Measurements from ENCODE around the gene XPO5. TPM values are rescaled to one million over a fixed set of nuclear protein-coding genes. Genes with fewer than 3 reads are reported as not detected.
A peak's percentile ranks its signal among the peaks of the same experiment; 100 is the strongest.

XPO5 gene
- total RNA-seq, 4 donors from 2014 or later, result 11.3 to 25.1 (median 17.6) TPM

GRCh38 chr6:43509984-43510826 is 65.6 kb downstream of the XPO5 start, which contains the start of gene LRRC73:
Gene LRRC73, minus strand, starts transcription at chr6:43510346. Its CDS starts 561 bp downstream, at chr6:43509785.
- intact Hi-C loops (cut with DNase I; ENCODE audit: low total_unique reads), result loop anchor here (5.0 to 10.0 kb wide), 3 partner anchors 58 to 248 kb away; partner anchors contain the start of gene ZNF318
- peaks cover 7 to 40% (median 32%) of the 10 kb centered on the region in 4 donors for H3K4me1 ChIP-seq
- in situ Hi-C loops (cut with MboI; ENCODE audit: low pct_ligation_motif_present in 1 of 4, low pct_unique_long_range_greater_than_20kb in 1 of 4, low sequenced_read_pairs in 3 of 4), result no loop called here
- TF ChIP-seq POLR2A (IDR thresholded peaks at IDR 0.05) (peak; percentile 60), POLR2AphosphoS5 (IDR thresholded peaks at IDR 0.05) (peak in 2 of 3 donors; percentile 45 to 66), EP300 (IDR thresholded peaks at IDR 0.05; ENCODE audit: low read depth) (no peak)
- H3K4me3 ChIP-seq, result peak within 1 kb of the TSS; percentile 47 to 83 (median 66)
- peak within 1 kb of the TSS; percentile 79 to 86 (median 81) for H3K27ac ChIP-seq
- peaks cover 0 to 18% (median 3%) of the 10 kb centered on the region in 4 donors for H3K36me3 ChIP-seq
- peaks cover 16% of the 10 kb centered on the region for H3K27me3 ChIP-seq
- peak; percentile 89 for DNase-seq
- H3K9me3 ChIP-seq, result no peaks in the 10 kb centered on the region
- 10% methylated on average over 56 of the region's 96 CpGs; no CpG with 5 or more reads in 1 of the 2 donors for WGBS, 2 donors (ENCODE audit: low coverage in 1 of 2)

- H3K4me1 ChIP-seq, result peaks cover 5 to 31% (median 28%) of the 10 kb centered on the region in 4 donors
- peak overlapping the region in 3 of 4 donors; percentile 79 to 86 (median 82) for H3K27ac ChIP-seq
- no peaks in the 10 kb centered on the region for H3K9me3 ChIP-seq
- H3K4me3 ChIP-seq, result peak overlapping the region; percentile 47 to 83 (median 66)
- peaks cover 16% of the 10 kb centered on the region for H3K27me3 ChIP-seq
- in situ Hi-C loops (cut with MboI; ENCODE audit: low pct_ligation_motif_present in 1 of 4, low pct_unique_long_range_greater_than_20kb in 1 of 4, low sequenced_read_pairs in 3 of 4) (no loop called here), intact Hi-C loops (cut with DNase I; ENCODE audit: low total_unique reads) (loop anchor here (5.0 to 10.0 kb wide), 3 partner anchors 57 to 247 kb away; partner anchors contain the start of gene ZNF318)
- no peak for TF ChIP-seq POLR2AphosphoS5 (IDR thresholded peaks at IDR 0.05)
- TF ChIP-seq, protein P1, sequence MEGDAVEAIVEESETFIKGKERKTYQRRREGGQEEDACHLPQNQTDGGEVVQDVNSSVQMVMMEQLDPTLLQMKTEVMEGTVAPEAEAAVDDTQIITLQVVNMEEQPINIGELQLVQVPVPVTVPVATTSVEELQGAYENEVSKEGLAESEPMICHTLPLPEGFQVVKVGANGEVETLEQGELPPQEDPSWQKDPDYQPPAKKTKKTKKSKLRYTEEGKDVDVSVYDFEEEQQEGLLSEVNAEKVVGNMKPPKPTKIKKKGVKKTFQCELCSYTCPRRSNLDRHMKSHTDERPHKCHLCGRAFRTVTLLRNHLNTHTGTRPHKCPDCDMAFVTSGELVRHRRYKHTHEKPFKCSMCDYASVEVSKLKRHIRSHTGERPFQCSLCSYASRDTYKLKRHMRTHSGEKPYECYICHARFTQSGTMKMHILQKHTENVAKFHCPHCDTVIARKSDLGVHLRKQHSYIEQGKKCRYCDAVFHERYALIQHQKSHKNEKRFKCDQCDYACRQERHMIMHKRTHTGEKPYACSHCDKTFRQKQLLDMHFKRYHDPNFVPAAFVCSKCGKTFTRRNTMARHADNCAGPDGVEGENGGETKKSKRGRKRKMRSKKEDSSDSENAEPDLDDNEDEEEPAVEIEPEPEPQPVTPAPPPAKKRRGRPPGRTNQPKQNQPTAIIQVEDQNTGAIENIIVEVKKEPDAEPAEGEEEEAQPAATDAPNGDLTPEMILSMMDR (IDR thresholded peaks at IDR 0.05), result no peak
- TF ChIP-seq EP300 (IDR thresholded peaks at IDR 0.05; ENCODE audit: low read depth), result no peak
- TF ChIP-seq POLR2A (IDR thresholded peaks at IDR 0.05), result no peak
- DNase-seq, result no peak
- H3K36me3 ChIP-seq, result peaks cover 0 to 18% (median 3%) of the 10 kb centered on the region in 4 donors
- 8% methylated on average over 61 of the region's 69 CpGs; no CpG with 5 or more reads in 1 of the 2 donors for WGBS, 2 donors (ENCODE audit: low coverage in 1 of 2)
These were observed 66.5 kb downstream of the XPO5 start for GRCh38 chr6:43509142-43509983.

GRCh38 chr6:43508481-43509141 is 67.2 kb downstream of the XPO5 start:
- intact Hi-C loops (cut with DNase I; ENCODE audit: low total_unique reads) (loop anchor here (5.0 to 10.0 kb wide), 3 partner anchors 56 to 246 kb away; partner anchors contain the start of gene ZNF318), in situ Hi-C loops (cut with MboI; ENCODE audit: low pct_ligation_motif_present in 1 of 4, low pct_unique_long_range_greater_than_20kb in 1 of 4, low sequenced_read_pairs in 3 of 4) (no loop called here)
- TF ChIP-seq EP300 (IDR thresholded peaks at IDR 0.05; ENCODE audit: low read depth) (no peak), POLR2A (IDR thresholded peaks at IDR 0.05) (no peak), POLR2AphosphoS5 (IDR thresholded peaks at IDR 0.05) (no peak)
- TF ChIP-seq, protein P1 (IDR thresholded peaks at IDR 0.05), result no peak
- no peak for DNase-seq
- no peaks in the 10 kb centered on the region for H3K9me3 ChIP-seq
- peaks cover 5 to 28% (median 26%) of the 10 kb centered on the region in 4 donors for H3K4me1 ChIP-seq
- peaks cover 16% of the 10 kb centered on the region for H3K27me3 ChIP-seq
- H3K36me3 ChIP-seq, result peaks cover 0 to 17% (median 3%) of the 10 kb centered on the region in 4 donors
- H3K27ac ChIP-seq, result no peak overlapping the region
- 62% methylated on average over 4 to 8 of the region's 8 CpGs for WGBS, 2 donors (ENCODE audit: low coverage in 1 of 2)
- H3K4me3 ChIP-seq, result no peak overlapping the region

Data from transverse colon (tissue), 4 donors.